ENCODE measurements around the gene MNT. TPM values are rescaled to one million over a fixed set of nuclear protein-coding genes. Genes with fewer than 3 reads are reported as not detected.

The MNT gene
- polyA plus RNA-seq, 1 donor (not counting 4 experiments of a cell fraction or from before 2014, with no cell fraction given), result 2.0 TPM

- Histone ChIP-seq H3K27ac (ENCODE audit: control insufficient read depth, insufficient read depth, low read length) (no peak overlapping the region), H3K79me2 (ENCODE audit: control insufficient read depth, insufficient read depth, low read length) (no peaks in the 10 kb centered on the region), H3K9me3 (ENCODE audit: control insufficient read depth, low read depth, low read length) (no peaks in the 10 kb centered on the region), H3K4me1 (ENCODE audit: control insufficient read depth, extremely low read depth, insufficient read depth, low read length) (peaks cover 3% of the 10 kb centered on the region), H3K9ac (ENCODE audit: control insufficient read depth, extremely low read depth, insufficient read depth, low read length) (no peak overlapping the region), H3K9me1 (ENCODE audit: control insufficient read depth, extremely low read depth, insufficient read depth, low read length) (no peaks in the 10 kb centered on the region), H2AFZ (ENCODE audit: control insufficient read depth, low read length) (no peak overlapping the region), H3K36me3 (ENCODE audit: control insufficient read depth in 2 of 2, extremely low read depth in 1 of 2, insufficient read depth in 2 of 2, low read length in 2 of 2) (peaks cover 0 to 9% of the 10 kb centered on the region in 2 experiments), H4K20me1 (ENCODE audit: control insufficient read depth, extremely low read depth, insufficient read depth, low read length) (peaks cover 2% of the 10 kb centered on the region), H3K4me3 (ENCODE audit: control insufficient read depth in 2 of 3, extremely low read depth in 1 of 3, insufficient read depth in 2 of 3, low read depth in 1 of 3, low read length in 3 of 3) (no peak overlapping the region), H3K27me3 (ENCODE audit: control insufficient read depth, extremely low read depth, insufficient read depth, low read length) (no peaks in the 10 kb centered on the region), H3K4me2 (ENCODE audit: control insufficient read depth, extremely low read depth, insufficient read depth, low read depth, low read length) (no peak overlapping the region)
- FAIRE-seq (peak; percentile 51), DNase-seq (ENCODE audit: low read depth, low spot score) (no peak)
- no peak for TF ChIP-seq EZH2 (IDR thresholded peaks at IDR 0.05; ENCODE audit: low read length)
- TF ChIP-seq CTCF (optimal IDR thresholded peaks at IDR 0.05 in 1 of 3, IDR thresholded peaks at IDR 0.05 in 1 of 3, conservative IDR thresholded peaks at IDR 0.05 in 1 of 3; ENCODE audit: extremely low read depth in 1 of 3, insufficient read depth in 2 of 3, low read length in 3 of 3), result no peak
- dilution Hi-C loops (cut with MboI; ENCODE audit: extremely low pct_ligation_motif_present, low sequenced_read_pairs), result no loop called here
Observed at GRCh38 chr17:2374549-2375285, 26.1 kb downstream of the MNT start.

GRCh38 chr17:2373179-2373578 is 27.7 kb downstream of the MNT start:
- Histone ChIP-seq H3K36me3 (ENCODE audit: control insufficient read depth in 2 of 2, extremely low read depth in 1 of 2, insufficient read depth in 2 of 2, low read length in 2 of 2) (peaks cover 0 to 9% of the 10 kb centered on the region in 2 experiments), H2AFZ (ENCODE audit: control insufficient read depth, low read length) (no peak overlapping the region), H3K27me3 (ENCODE audit: control insufficient read depth, extremely low read depth, insufficient read depth, low read length) (no peaks in the 10 kb centered on the region), H3K27ac (ENCODE audit: control insufficient read depth, insufficient read depth, low read length) (no peak overlapping the region), H3K9me3 (ENCODE audit: control insufficient read depth, low read depth, low read length) (no peaks in the 10 kb centered on the region), H4K20me1 (ENCODE audit: control insufficient read depth, extremely low read depth, insufficient read depth, low read length) (peaks cover 2% of the 10 kb centered on the region), H3K79me2 (ENCODE audit: control insufficient read depth, insufficient read depth, low read length) (no peaks in the 10 kb centered on the region), H3K9me1 (ENCODE audit: control insufficient read depth, extremely low read depth, insufficient read depth, low read length) (no peaks in the 10 kb centered on the region), H3K4me2 (ENCODE audit: control insufficient read depth, extremely low read depth, insufficient read depth, low read depth, low read length) (no peak overlapping the region), H3K9ac (ENCODE audit: control insufficient read depth, extremely low read depth, insufficient read depth, low read length) (no peak overlapping the region), H3K4me1 (ENCODE audit: control insufficient read depth, extremely low read depth, insufficient read depth, low read length) (peaks cover 3% of the 10 kb centered on the region), H3K4me3 (ENCODE audit: control insufficient read depth in 2 of 3, extremely low read depth in 1 of 3, insufficient read depth in 2 of 3, low read depth in 1 of 3, low read length in 3 of 3) (no peak overlapping the region)
- TF ChIP-seq CTCF (optimal IDR thresholded peaks at IDR 0.05 in 1 of 3, IDR thresholded peaks at IDR 0.05 in 1 of 3, conservative IDR thresholded peaks at IDR 0.05 in 1 of 3; ENCODE audit: extremely low read depth in 1 of 3, insufficient read depth in 2 of 3, low read length in 3 of 3) (no peak), EZH2 (IDR thresholded peaks at IDR 0.05; ENCODE audit: low read length) (no peak)
- dilution Hi-C loops (cut with MboI; ENCODE audit: extremely low pct_ligation_motif_present, low sequenced_read_pairs), result no loop called here
- FAIRE-seq, result no peak
- no peak for DNase-seq (ENCODE audit: low read depth, low spot score)

All from keratinocyte (primary cell).